Suprapubic skin (tissue), 4 donors: Measurements from ENCODE around the gene THSD7B.

Experiments used
- POLR2A ChIP-seq, 2 donors: fragments of 450-650 bp; IDR thresholded peaks; one replicate each; pipeline ENCODE4 v1.6.1; 2017; ENCODE audit warnings: antibody characterized with exemption in 2 of 2, mild to moderate bottlenecking in 2 of 2, moderate library complexity in 2 of 2
- POLR2AphosphoS5 ChIP-seq, 3 donors: sonication (generic); formaldehyde crosslinking; IDR thresholded peaks; one replicate each; pipeline ENCODE4 v1.6.1; 2017; ENCODE audit warnings: antibody characterized with exemption in 3 of 3

- TF ChIP-seq POLR2AphosphoS5 (IDR thresholded peaks at IDR 0.05) (no peak), POLR2A (IDR thresholded peaks at IDR 0.05) (no peak)
Measured at GRCh38 chr2:136764452-136765255, 691 bp upstream of the THSD7B start.
